Loucy (cell line): Measurements from ENCODE around the gene NELL2.

ENCODE experiments used
- H2AFZ ChIP-seq: fragments of 200-600 bp; sonication (generic); 2 replicates; pipeline ENCODE4 v1.6.0; 2016; ENCODE audit warnings: antibody characterized with exemption, mild to moderate bottlenecking, low read length, moderate library complexity
- H3F3A ChIP-seq: fragments of 200-600 bp; 2 replicates; pipeline ENCODE4 v1.6.0; 2016; ENCODE audit warnings: antibody characterized with exemption, low read depth, mild to moderate bottlenecking
- H3K27me3 ChIP-seq: fragments of 200-600 bp; sonication (generic); 2 replicates; pipeline ENCODE4 v1.6.1; 2014; ENCODE audit warnings: low read length, mild to moderate bottlenecking; ENCODE audit not compliant: insufficient read depth, poor library complexity, severe bottlenecking
- H3K36me3 ChIP-seq: fragments of 200-600 bp; sonication (generic); 2 replicates; pipeline ENCODE4 v1.6.1; 2016; ENCODE audit warnings: low read length; ENCODE audit not compliant: insufficient read depth
- H3K4me1 ChIP-seq: fragments of 200-600 bp; sonication (generic); 2 replicates; pipeline ENCODE4 v1.5.1; 2014; ENCODE audit warnings: low read length, mild to moderate bottlenecking; ENCODE audit not compliant: insufficient read depth, poor library complexity, severe bottlenecking
- H3K4me2 ChIP-seq: fragments of 200-600 bp; sonication (generic); 2 replicates; pipeline ENCODE4 v1.6.0; 2014; ENCODE audit warnings: antibody characterized with exemption, low read length, low read depth, mild to moderate bottlenecking; ENCODE audit not compliant: poor library complexity, severe bottlenecking
- H3K4me3 ChIP-seq: fragments of 200-600 bp; sonication (generic); 2 replicates; pipeline ENCODE4 v1.5.1; 2014; ENCODE audit warnings: low read length, mild to moderate bottlenecking, mixed read lengths; ENCODE audit not compliant: poor library complexity, severe bottlenecking
- H3K79me2 ChIP-seq: fragments of 200-600 bp; sonication (generic); 2 replicates; pipeline ENCODE4 v1.6.1; 2014; ENCODE audit warnings: low read length; ENCODE audit not compliant: insufficient read depth
- H3K9ac ChIP-seq: fragments of 200-600 bp; sonication (generic); 2 replicates; pipeline ENCODE4 v1.6.0; 2014; ENCODE audit warnings: mild to moderate bottlenecking, low read depth, low read length, moderate library complexity; ENCODE audit not compliant: poor library complexity, severe bottlenecking
- H3K9me2 ChIP-seq: fragments of 200-600 bp; sonication (generic); replicated peaks from 2 replicates; pipeline ENCODE4 v1.6.1; 2016; ENCODE audit warnings: low read depth, low read length, mixed read lengths
- H3K9me3 ChIP-seq: fragments of 200-600 bp; sonication (generic); 2 replicates; pipeline ENCODE4 v1.6.1; 2014; ENCODE audit warnings: mild to moderate bottlenecking, antibody characterized with exemption, low read length, low read depth; ENCODE audit not compliant: insufficient read depth
- H4K20me1 ChIP-seq: fragments of 200-600 bp; sonication (generic); 2 replicates; pipeline ENCODE4 v1.6.0; 2014; ENCODE audit warnings: antibody characterized with exemption, low read length, mild to moderate bottlenecking; ENCODE audit not compliant: insufficient read depth, poor library complexity, severe bottlenecking
- CTCF ChIP-seq: fragments of 200-600 bp; sonication (generic); conservative IDR thresholded peaks from 2 replicates; pipeline ENCODE4 v1.5.1; 2014; ENCODE audit warnings: mild to moderate bottlenecking, antibody characterized with exemption, low read length
- EZH2phosphoT487 ChIP-seq: fragments of 200-600 bp; IDR thresholded peaks from 2 replicates; pipeline ENCODE4 v1.6.1; 2018; ENCODE audit warnings: antibody characterized with exemption, mild to moderate bottlenecking, moderate library complexity, borderline replicate concordance

The NELL2 gene

DNA sequence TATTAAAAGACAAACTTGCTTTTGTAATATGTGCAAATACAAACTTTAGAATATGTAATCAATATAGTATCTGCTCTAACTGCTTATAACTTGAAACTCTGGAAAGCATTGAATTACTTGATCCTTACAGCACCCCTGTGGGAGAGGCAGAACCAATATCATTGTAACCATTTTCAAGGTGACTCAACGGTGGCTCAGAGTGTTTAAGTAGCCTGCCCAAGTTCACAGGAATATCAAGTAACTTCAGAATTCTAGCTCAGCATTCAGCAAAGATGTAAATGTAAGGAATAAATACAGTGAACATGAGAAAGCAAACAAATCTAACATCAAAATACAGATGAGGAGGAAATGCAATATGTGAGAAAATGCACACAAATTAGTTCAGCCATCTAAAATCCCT, 264.6 kb downstream of the NELL2 start:
- no peaks in the 10 kb centered on the region for H3K9me2 ChIP-seq
- no peaks in the 10 kb centered on the region for H3K9me3 ChIP-seq
- no peaks in the 10 kb centered on the region for H3K36me3 ChIP-seq
- H3F3A ChIP-seq, result no peaks in the 10 kb centered on the region
- TF ChIP-seq EZH2phosphoT487 (no peak), CTCF (no peak)
- no peak overlapping the region for H3K4me3 ChIP-seq
- no peaks in the 10 kb centered on the region for H4K20me1 ChIP-seq
- no peak overlapping the region for H3K4me2 ChIP-seq
- H2AFZ ChIP-seq, result no peak overlapping the region
- H3K79me2 ChIP-seq, result no peaks in the 10 kb centered on the region
- H3K9ac ChIP-seq, result no peak overlapping the region
- H3K27me3 ChIP-seq, result no peaks in the 10 kb centered on the region
- no peaks in the 10 kb centered on the region for H3K4me1 ChIP-seq

DNA sequence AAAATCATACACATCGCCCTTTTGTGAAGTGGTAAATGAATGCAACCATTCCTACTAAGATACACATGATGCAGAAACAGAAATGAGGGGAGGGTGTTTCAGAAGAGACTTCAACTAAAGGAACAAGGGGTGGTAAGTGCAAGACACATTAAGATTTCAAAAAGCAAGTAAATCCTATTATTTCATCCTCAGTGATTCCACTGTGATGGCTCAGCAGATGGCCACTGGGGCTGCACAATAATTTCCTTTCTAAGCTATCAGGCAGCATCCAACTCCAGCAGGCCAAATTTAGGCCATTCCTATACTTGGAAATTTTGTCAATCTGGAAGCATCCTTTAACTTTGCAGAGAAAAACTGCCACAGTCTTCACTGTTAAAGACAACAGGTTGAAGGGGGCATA, 272.4 kb downstream of the NELL2 start:
- Histone ChIP-seq H3K27me3 (no peaks in the 10 kb centered on the region), H3K4me1 (no peaks in the 10 kb centered on the region), H3K9ac (no peak overlapping the region), H2AFZ (no peak overlapping the region), H4K20me1 (no peaks in the 10 kb centered on the region), H3K4me2 (no peak overlapping the region), H3K36me3 (no peaks in the 10 kb centered on the region), H3K9me2 (no peaks in the 10 kb centered on the region), H3K79me2 (no peaks in the 10 kb centered on the region), H3F3A (no peaks in the 10 kb centered on the region), H3K4me3 (no peak overlapping the region), H3K9me3 (no peaks in the 10 kb centered on the region)
- TF ChIP-seq EZH2phosphoT487 (no peak), CTCF (no peak)

- Histone ChIP-seq H3K36me3 (no peaks in the 10 kb centered on the region), H3K79me2 (no peaks in the 10 kb centered on the region), H3F3A (no peaks in the 10 kb centered on the region), H3K4me1 (no peaks in the 10 kb centered on the region), H3K9me2 (no peaks in the 10 kb centered on the region), H3K9ac (no peak overlapping the region), H3K9me3 (no peaks in the 10 kb centered on the region), H3K4me3 (no peak overlapping the region), H3K4me2 (no peak overlapping the region), H2AFZ (no peak overlapping the region), H4K20me1 (no peaks in the 10 kb centered on the region), H3K27me3 (no peaks in the 10 kb centered on the region)
- TF ChIP-seq CTCF (no peak), EZH2phosphoT487 (no peak)
Measured at GRCh38 chr12:44592626-44593025, 283.5 kb downstream of the NELL2 start.
